HCT116 (cell line): ENCODE results near the gene UTS2R. TPM values are rescaled to one million over a fixed set of nuclear protein-coding genes. Genes with fewer than 3 reads are reported as not detected.

ENCODE experiments used
- ATAC-seq: fragments of 200-7000 bp; cut with Tn5 transposase; 2 replicates; pipeline ENCODE4 v1.9.1; 2020; ENCODE audit warnings: mild to moderate bottlenecking, moderate library complexity
- BruUV-seq: library from RNA; stranded (reverse); fragments of 400-500 nt; replicated peaks from 2 replicates; lab custom pipeline; 2021; lab: Mats Ljungman, UMichigan
- CTCF ChIA-PET: fragments of 300-600 bp; sonication (Branson Sonifier 250); formaldehyde crosslinking; loops from one replicate; lab custom pipeline; 2021; ENCODE audit warnings: antibody characterized with exemption; lab: Charles Lee
- POLR2A ChIA-PET: fragments of 300-600, 350-600 bp; sonication (Branson Sonifier 250); formaldehyde crosslinking; loops from one replicate; lab custom pipeline; 2021; ENCODE audit warnings: antibody characterized with exemption; lab: Charles Lee
- RAD21 ChIA-PET, 2 experiments: fragments of 300-600 bp; sonication (Branson Sonifier 250); formaldehyde crosslinking; loops; one replicate each; lab custom pipeline; 2023; ENCODE audit warnings: low total read pairs in 2 of 2; ENCODE audit not compliant: uncharacterized antibody in 2 of 2, unreplicated experiment in 2 of 2, low non-redundant PET in 1 of 2; lab: Charles Lee
- DNase-seq: peaks from one replicate; pipeline ENCODE4 v3.0.0-alpha.2; 2010; ENCODE audit warnings: low read depth, low spot score
- H2AFZ ChIP-seq: fragments of 200-600 bp; shearing (Covaris generic), sonication (generic); 2 replicates; pipeline ENCODE4 v1.6.1; 2017; ENCODE audit warnings: low read depth, mixed run types, mixed read lengths, antibody characterized with exemption, low read length; ENCODE audit not compliant: poor library complexity, severe bottlenecking
- H3K27ac ChIP-seq: 2 replicates; pipeline ENCODE4 v1.5.1; 2012; ENCODE audit warnings: low read depth, low read length
- H3K27me3 ChIP-seq: fragments of 200-600 bp; sonication (generic); 2 replicates; pipeline ENCODE4 v1.6.1; 2016; ENCODE audit warnings: mixed run types, low read length, mixed read lengths; ENCODE audit not compliant: insufficient read depth
- H3K36me3 ChIP-seq, 2 experiments: fragments of 200-500 bp in 1 of 2; fragments of 200-600 bp in 1 of 2; sonication (Bioruptor generic) in 1 of 2; sonication (generic) in 1 of 2; 2 replicates each; pipeline versions ENCODE4 v1.5.1 to v1.6.1; 2014 to 2016; ENCODE audit warnings: low read length in 2 of 2, inconsistent platforms in 1 of 2, mixed read lengths in 1 of 2, mixed run types in 1 of 2; ENCODE audit not compliant: insufficient read depth in 2 of 2, control insufficient read depth in 1 of 2
- H3K4me1 ChIP-seq, 2 experiments: fragments of 200-600 bp in 1 of 2; sonication (generic) in 1 of 2; 2 replicates each; pipeline versions ENCODE4 v1.5.1 to v1.6.1; 2012 to 2017; ENCODE audit warnings: low read length in 2 of 2, inconsistent platforms in 1 of 2, mild to moderate bottlenecking in 1 of 2, mixed read lengths in 1 of 2, mixed run types in 1 of 2, moderate library complexity in 1 of 2; ENCODE audit not compliant: insufficient read depth in 2 of 2, control insufficient read depth in 1 of 2
- H3K4me2 ChIP-seq: fragments of 200-600 bp; sonication (generic); 2 replicates; pipeline ENCODE4 v1.6.1; 2017; ENCODE audit warnings: mixed run types, low read length, mixed read lengths
- H3K4me3 ChIP-seq, 2 experiments: fragments of 200-600 bp in 1 of 2; sonication (generic) in 1 of 2; replicated peaks in 1 of 2; 2 replicates each; pipeline ENCODE4 v1.5.1; 2011 to 2016; ENCODE audit warnings: low read length in 2 of 2, control low read depth in 1 of 2, low read depth in 1 of 2, mild to moderate bottlenecking in 1 of 2, mixed read lengths in 1 of 2, mixed run types in 1 of 2
- H3K79me2 ChIP-seq: fragments of 200-600 bp; sonication (generic); 2 replicates; pipeline ENCODE4 v1.6.1; 2017; ENCODE audit warnings: mild to moderate bottlenecking, mixed run types, low read length, moderate library complexity, mixed read lengths; ENCODE audit not compliant: insufficient read depth
- H3K9ac ChIP-seq: fragments of 200-600 bp; sonication (generic); 2 replicates; pipeline ENCODE4 v1.6.1; 2016; ENCODE audit warnings: low read length, mixed read lengths
- H3K9me2 ChIP-seq: fragments of 200-600 bp; sonication (generic), shearing (Covaris generic); 2 replicates; pipeline ENCODE4 v1.6.1; 2017; ENCODE audit warnings: mixed run types, mild to moderate bottlenecking, moderate library complexity; ENCODE audit not compliant: insufficient read depth
- H3K9me3 ChIP-seq, 2 experiments: fragments of 200-500 bp in 1 of 2; fragments of 200-600 bp in 1 of 2; sonication (Bioruptor generic) in 1 of 2; sonication (generic) in 1 of 2; 2 replicates each; pipeline ENCODE4 v1.6.1; 2014 to 2017; ENCODE audit warnings: low read length in 2 of 2, mixed read lengths in 2 of 2, inconsistent platforms in 1 of 2, low read depth in 1 of 2, mild to moderate bottlenecking in 1 of 2, mixed run types in 1 of 2, moderate library complexity in 1 of 2; ENCODE audit not compliant: control insufficient read depth in 1 of 2, insufficient read depth in 1 of 2
- H4K20me1 ChIP-seq: fragments of 200-600 bp; sonication (generic), shearing (Covaris generic); 2 replicates; pipeline ENCODE4 v1.6.1; 2017; ENCODE audit warnings: mixed run types, mild to moderate bottlenecking, moderate library complexity; ENCODE audit not compliant: insufficient read depth
- ELF1 ChIP-seq: IDR thresholded peaks from 2 replicates; pipeline ENCODE4 v1.6.1; 2012; ENCODE audit warnings: low read depth, borderline replicate concordance
- POLR2AphosphoS5 ChIP-seq: IDR thresholded peaks from 2 replicates; pipeline ENCODE4 v1.6.1; 2011; ENCODE audit warnings: mild to moderate bottlenecking, low read depth, low read length, moderate library complexity
- RAD21 ChIP-seq: IDR thresholded peaks from 2 replicates; pipeline ENCODE4 v1.6.1; 2012; ENCODE audit warnings: low read depth, mild to moderate bottlenecking
- SP1 ChIP-seq: IDR thresholded peaks from 2 replicates; pipeline ENCODE4 v1.6.1; 2012; ENCODE audit warnings: low read depth
- ZFX ChIP-seq: fragments of 450-650 bp; IDR thresholded peaks from 2 replicates; pipeline ENCODE4 v1.6.1; 2017
- intact Hi-C: fragments of 100-400 bp; cut with micrococcal nuclease; formaldehyde crosslinking; loops from 2 replicates; pipeline ENCODE4 v1.10.0; 2022
- total RNA-seq: library from RNA; stranded (reverse); gene quantifications from one replicate; pipeline ENCODE4 v1.2.1, GENCODE V29; 2021; ENCODE audit not compliant: unreplicated experiment
- TF ChIP-seq, protein P1 (sequence below), 3 experiments: fragments of 200-600 bp in 1 of 3; sonication (generic) in 1 of 3; IDR thresholded peaks in 2 of 3; conservative IDR thresholded peaks in 1 of 3; 2 replicates each; pipeline ENCODE4 v1.5.1; 2012 to 2017; ENCODE audit warnings: low read depth in 2 of 3, low read length in 2 of 3, antibody characterized with exemption in 1 of 3, borderline replicate concordance in 1 of 3, control low read depth in 1 of 3, mild to moderate bottlenecking in 1 of 3, mixed read lengths in 1 of 3, mixed run types in 1 of 3, moderate library complexity in 1 of 3; ENCODE audit not compliant: insufficient read depth in 1 of 3
- TF ChIP-seq, protein P2 (sequence below): IDR thresholded peaks from 2 replicates; pipeline ENCODE4 v1.6.1; 2011; ENCODE audit warnings: mild to moderate bottlenecking, low read length, moderate library complexity; ENCODE audit not compliant: insufficient replicate concordance; ENCODE audit errors: extremely low read depth
- TF ChIP-seq, protein P3 (sequence below): IDR thresholded peaks from 2 replicates; pipeline ENCODE4 v1.6.1; 2012

Gene UTS2R
- total RNA-seq, 1 experiment from 2014 or later, result not detected

DNA sequence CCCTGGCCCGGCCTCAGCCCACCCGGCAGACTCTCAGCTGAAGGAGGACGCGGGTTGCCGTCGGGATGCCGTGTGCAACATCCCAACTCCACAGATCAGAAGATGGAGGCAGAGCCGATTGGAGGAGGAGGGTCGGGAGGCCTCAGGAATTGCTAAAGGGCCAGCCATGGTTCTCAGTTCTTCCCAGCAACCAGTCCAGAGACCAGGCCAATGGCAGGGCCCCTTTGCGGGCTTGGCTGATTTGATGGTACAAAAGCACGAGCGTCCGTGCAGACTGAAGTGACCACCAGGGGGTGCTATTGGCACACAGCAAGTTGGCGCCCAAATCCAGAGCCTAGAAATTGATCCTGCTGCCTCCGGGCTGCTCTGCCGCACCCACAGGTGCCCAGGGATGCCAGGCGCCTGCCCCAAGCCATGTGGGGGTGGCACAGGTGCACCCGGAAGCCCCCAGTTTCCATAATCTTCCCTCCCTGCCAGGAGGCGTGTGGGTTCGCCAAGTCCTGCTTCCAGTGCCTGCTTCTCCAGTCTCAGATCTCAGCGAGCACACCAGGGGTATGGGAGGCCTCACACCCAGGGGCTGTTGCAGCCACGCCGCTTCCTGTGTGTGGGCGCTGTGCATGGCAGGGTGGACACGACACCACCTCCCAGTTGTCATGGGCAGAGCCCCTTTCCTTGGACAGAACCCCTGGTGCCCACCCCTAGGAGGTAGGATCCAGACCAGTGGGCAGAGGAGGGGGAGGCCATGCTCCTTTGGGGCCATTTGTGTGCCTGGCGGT, 19.7 kb upstream of the UTS2R start:
- POLR2A ChIA-PET, result no interaction called here
- Histone ChIP-seq H3K27me3 (no peaks in the 10 kb centered on the region), H3K27ac (no peak overlapping the region), H3K4me3 (no peak overlapping the region), H3K9me2 (no peaks in the 10 kb centered on the region), H3K79me2 (no peaks in the 10 kb centered on the region), H3K4me1 (peaks cover 2 to 19% of the 10 kb centered on the region in 2 experiments; a peak in 3 of 4 replicates), H4K20me1 (no peaks in the 10 kb centered on the region), H3K9me3 (no peaks in the 10 kb centered on the region), H3K4me2 (peak overlapping the region; percentile 36), H3K9ac (0 out of 2 replicates have a peak overlapping the region, but pooled peaks have one; percentile 4), H2AFZ (peak overlapping the region; percentile 11), H3K36me3 (no peaks in the 10 kb centered on the region)
- BruUV-seq, result no TSS peak
- RAD21 ChIA-PET, result interaction anchor here in 1 of 2 experiments (0.7 kb wide), 1 partner anchor 323 kb away, joined by 3 read pairs; no protein-coding TSS in a partner anchor
- ATAC-seq, result peak; percentile 92
- TF ChIP-seq, protein P1, sequence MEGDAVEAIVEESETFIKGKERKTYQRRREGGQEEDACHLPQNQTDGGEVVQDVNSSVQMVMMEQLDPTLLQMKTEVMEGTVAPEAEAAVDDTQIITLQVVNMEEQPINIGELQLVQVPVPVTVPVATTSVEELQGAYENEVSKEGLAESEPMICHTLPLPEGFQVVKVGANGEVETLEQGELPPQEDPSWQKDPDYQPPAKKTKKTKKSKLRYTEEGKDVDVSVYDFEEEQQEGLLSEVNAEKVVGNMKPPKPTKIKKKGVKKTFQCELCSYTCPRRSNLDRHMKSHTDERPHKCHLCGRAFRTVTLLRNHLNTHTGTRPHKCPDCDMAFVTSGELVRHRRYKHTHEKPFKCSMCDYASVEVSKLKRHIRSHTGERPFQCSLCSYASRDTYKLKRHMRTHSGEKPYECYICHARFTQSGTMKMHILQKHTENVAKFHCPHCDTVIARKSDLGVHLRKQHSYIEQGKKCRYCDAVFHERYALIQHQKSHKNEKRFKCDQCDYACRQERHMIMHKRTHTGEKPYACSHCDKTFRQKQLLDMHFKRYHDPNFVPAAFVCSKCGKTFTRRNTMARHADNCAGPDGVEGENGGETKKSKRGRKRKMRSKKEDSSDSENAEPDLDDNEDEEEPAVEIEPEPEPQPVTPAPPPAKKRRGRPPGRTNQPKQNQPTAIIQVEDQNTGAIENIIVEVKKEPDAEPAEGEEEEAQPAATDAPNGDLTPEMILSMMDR (IDR thresholded peaks at IDR 0.05 in 2 of 3, conservative IDR thresholded peaks at IDR 0.05 in 1 of 3; ENCODE audit: borderline replicate concordance in 1 of 3, insufficient read depth in 1 of 3, low read depth in 2 of 3, low read length in 2 of 3), result peak; percentile 97 to 99 (median 98)
- TF ChIP-seq POLR2AphosphoS5 (no peak), SP1 (no peak), ZFX (no peak), RAD21 (peak; percentile 100), ELF1 (no peak)
- TF ChIP-seq, protein P2, sequence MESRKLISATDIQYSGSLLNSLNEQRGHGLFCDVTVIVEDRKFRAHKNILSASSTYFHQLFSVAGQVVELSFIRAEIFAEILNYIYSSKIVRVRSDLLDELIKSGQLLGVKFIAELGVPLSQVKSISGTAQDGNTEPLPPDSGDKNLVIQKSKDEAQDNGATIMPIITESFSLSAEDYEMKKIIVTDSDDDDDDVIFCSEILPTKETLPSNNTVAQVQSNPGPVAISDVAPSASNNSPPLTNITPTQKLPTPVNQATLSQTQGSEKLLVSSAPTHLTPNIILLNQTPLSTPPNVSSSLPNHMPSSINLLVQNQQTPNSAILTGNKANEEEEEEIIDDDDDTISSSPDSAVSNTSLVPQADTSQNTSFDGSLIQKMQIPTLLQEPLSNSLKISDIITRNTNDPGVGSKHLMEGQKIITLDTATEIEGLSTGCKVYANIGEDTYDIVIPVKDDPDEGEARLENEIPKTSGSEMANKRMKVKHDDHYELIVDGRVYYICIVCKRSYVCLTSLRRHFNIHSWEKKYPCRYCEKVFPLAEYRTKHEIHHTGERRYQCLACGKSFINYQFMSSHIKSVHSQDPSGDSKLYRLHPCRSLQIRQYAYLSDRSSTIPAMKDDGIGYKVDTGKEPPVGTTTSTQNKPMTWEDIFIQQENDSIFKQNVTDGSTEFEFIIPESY, result no peak
- TF ChIP-seq, protein P3, sequence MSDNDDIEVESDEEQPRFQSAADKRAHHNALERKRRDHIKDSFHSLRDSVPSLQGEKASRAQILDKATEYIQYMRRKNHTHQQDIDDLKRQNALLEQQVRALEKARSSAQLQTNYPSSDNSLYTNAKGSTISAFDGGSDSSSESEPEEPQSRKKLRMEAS, result no peak
- CTCF ChIA-PET, result interaction anchor here (1.0 to 1.6 kb wide), 3 partner anchors 8 to 109 kb away, joined by 3 to 6 read pairs (median 3); no protein-coding TSS in a partner anchor
- intact Hi-C loops, result loop anchor here (1.0 to 5.0 kb wide), 4 partner anchors 62 to 415 kb away; partner anchors contain the start of gene RAC3
- peak; percentile 91 for DNase-seq
